IMR-90 (cell line): ENCODE data around the gene B2M. TPM values are rescaled to one million over a fixed set of nuclear protein-coding genes. Genes with fewer than 3 reads are reported as not detected.
A peak's percentile ranks its signal among the peaks of the same experiment; 100 is the strongest.

Source experiments
- ATAC-seq: fragments of 200-7000 bp; cut with Tn5 transposase; 2 replicates; pipeline ENCODE4 v1.9.1; 2020; ENCODE audit warnings: low read depth, mild to moderate bottlenecking, moderate library complexity
- BruUV-seq: library from RNA; stranded (reverse); fragments of 400-500 nt; replicated peaks from 2 replicates; lab custom pipeline; 2021; lab: Mats Ljungman, UMichigan
- CTCF ChIA-PET: fragments of 300-600 bp; formaldehyde crosslinking; extraction: SDS; loops from one replicate; lab custom pipeline; 2021; ENCODE audit warnings: antibody characterized with exemption; lab: Yijun Ruan, JAX
- POLR2A ChIA-PET: fragments of 300-600 bp; sonication (Branson Sonifier 250); formaldehyde crosslinking; loops from one replicate; lab custom pipeline; 2022; ENCODE audit warnings: antibody characterized with exemption; ENCODE audit not compliant: unreplicated experiment; lab: Charles Lee
- DNase-seq: peaks from one replicate; pipeline ENCODE4 v3.0.0; 2013
- H2AFZ ChIP-seq: replicated peaks from 2 replicates; pipeline ENCODE3; 2013; ENCODE audit warnings: low read length, mild to moderate bottlenecking; ENCODE audit not compliant: poor library complexity
- H2AK5ac ChIP-seq: 2 replicates; pipeline ENCODE4 v1.6.1; 2013; ENCODE audit warnings: low read depth, low read length, inconsistent platforms
- H2AK9ac ChIP-seq: replicated peaks from 2 replicates; pipeline ENCODE3; 2013; ENCODE audit warnings: mild to moderate bottlenecking, low read depth, low read length, moderate library complexity; ENCODE audit not compliant: poor library complexity
- H2BK120ac ChIP-seq: 2 replicates; pipeline ENCODE4 v1.6.1; 2013; ENCODE audit warnings: low read depth, low read length, inconsistent platforms
- H2BK15ac ChIP-seq: 3 replicates; pipeline ENCODE4 v1.6.1; 2013; ENCODE audit warnings: low read depth, low read length, inconsistent platforms
- H2BK20ac ChIP-seq: 2 replicates; pipeline ENCODE4 v1.6.1; 2013; ENCODE audit warnings: low read depth, mild to moderate bottlenecking, inconsistent platforms, low read length, moderate library complexity
- H2BK5ac ChIP-seq: 2 replicates; pipeline ENCODE4 v1.6.1; 2013; ENCODE audit warnings: mild to moderate bottlenecking, low read depth, low read length, inconsistent platforms; ENCODE audit not compliant: poor library complexity, severe bottlenecking
- H3K14ac ChIP-seq: replicated peaks from 2 replicates; pipeline ENCODE4 v1.6.1; 2013; ENCODE audit warnings: low read depth, low read length, inconsistent platforms
- H3K18ac ChIP-seq: 2 replicates; pipeline ENCODE4 v1.6.1; 2013; ENCODE audit warnings: low read depth, low read length, control low read depth
- H3K23ac ChIP-seq: 2 replicates; pipeline ENCODE4 v1.6.1; 2013; ENCODE audit warnings: low read depth, low read length, inconsistent platforms
- H3K27ac ChIP-seq: 2 replicates; pipeline ENCODE4 v1.5.1; 2013; ENCODE audit warnings: mild to moderate bottlenecking, control low read depth, low read length; ENCODE audit not compliant: insufficient read depth
- H3K27me3 ChIP-seq: 2 replicates; pipeline ENCODE4 v1.6.1; 2013; ENCODE audit warnings: low read length; ENCODE audit not compliant: control insufficient read depth, insufficient read depth
- H3K36me3 ChIP-seq: 2 replicates; pipeline ENCODE4 v1.6.1; 2013; ENCODE audit warnings: low read length, mixed read lengths; ENCODE audit not compliant: control insufficient read depth, insufficient read depth
- H3K4ac ChIP-seq: 2 replicates; pipeline ENCODE4 v1.6.1; 2013; ENCODE audit warnings: low read depth, low read length, inconsistent platforms
- H3K4me1 ChIP-seq: 2 replicates; pipeline ENCODE4 v1.6.1; 2013; ENCODE audit warnings: low read length, mixed read lengths; ENCODE audit not compliant: control insufficient read depth, insufficient read depth
- H3K4me2 ChIP-seq: 2 replicates; pipeline ENCODE4 v1.6.1; 2013; ENCODE audit warnings: low read depth, mild to moderate bottlenecking, control low read depth, low read length, moderate library complexity
- H3K4me3 ChIP-seq: 2 replicates; pipeline ENCODE4 v1.5.1; 2013; ENCODE audit warnings: low read depth, mild to moderate bottlenecking, control low read depth, low read length, moderate library complexity; ENCODE audit not compliant: insufficient read depth
- H3K56ac ChIP-seq: 2 replicates; pipeline ENCODE4 v1.6.1; 2013; ENCODE audit warnings: low read length, inconsistent platforms; ENCODE audit not compliant: insufficient read depth; ENCODE audit errors: extremely low read depth
- H3K79me1 ChIP-seq, 2 experiments: 2 replicates each; pipeline ENCODE4 v1.6.1; 2013; ENCODE audit warnings: low read length in 2 of 2, inconsistent platforms in 1 of 2, low read depth in 1 of 2
- H3K9ac ChIP-seq: 2 replicates; pipeline ENCODE4 v1.6.1; 2013; ENCODE audit warnings: low read depth, low read length, control low read depth
- H3K9me1 ChIP-seq: 2 replicates; pipeline ENCODE4 v1.6.1; 2013; ENCODE audit warnings: low read length, inconsistent platforms; ENCODE audit not compliant: insufficient read depth
- H3K9me3 ChIP-seq: 2 replicates; pipeline ENCODE4 v1.6.1; 2013; ENCODE audit warnings: low read length; ENCODE audit not compliant: control insufficient read depth, insufficient read depth
- H4K20me1 ChIP-seq: 2 replicates; pipeline ENCODE4 v1.6.1; 2013; ENCODE audit warnings: low read length, inconsistent platforms; ENCODE audit not compliant: insufficient read depth
- H4K5ac ChIP-seq: 2 replicates; pipeline ENCODE4 v1.6.1; 2013; ENCODE audit warnings: mild to moderate bottlenecking, low read depth, low read length, control low read depth
- H4K8ac ChIP-seq, 2 experiments: 2 replicates each; pipeline ENCODE4 v1.6.1; 2013; ENCODE audit warnings: low read depth in 2 of 2, low read length in 2 of 2, control low read depth in 1 of 2, inconsistent platforms in 1 of 2
- H4K91ac ChIP-seq: 2 replicates; pipeline ENCODE4 v1.6.1; 2013; ENCODE audit warnings: low read depth, low read length, inconsistent platforms; ENCODE audit not compliant: insufficient read depth
- CEBPB ChIP-seq: IDR thresholded peaks from 2 replicates; pipeline ENCODE4 v1.6.1; 2012; ENCODE audit warnings: low read depth, low read length, improper control_type of control experiment
- POLR2A ChIP-seq: IDR thresholded peaks from 2 replicates; pipeline ENCODE4 v1.6.1; 2012; ENCODE audit warnings: mild to moderate bottlenecking, low read depth, low read length
- WGBS, 2 experiments: methylation state at CpG; one replicate each; pipeline versions ENCODE4 v1.1.5 to v1.1.7; 2013; ENCODE audit warnings: missing lambda C conversion rate in 2 of 2; ENCODE audit not compliant: insufficient read length in 1 of 2; ENCODE audit errors: extremely low coverage in 2 of 2; 5-methylcytosine and 5-hydroxymethylcytosine counted together
- dilution Hi-C: fragments of 300-500 bp; cut with HindIII; formaldehyde crosslinking; loops from one replicate; pipeline ENCODE4 v1.14.3; 2018; ENCODE audit warnings: low sequenced_read_pairs; ENCODE audit not compliant: unreplicated experiment
- in situ Hi-C: fragments of 300-500 bp; cut with MboI; formaldehyde crosslinking; loops from 3 replicates; pipeline ENCODE4 v1.14.3; 2019; ENCODE audit warnings: low sequenced_read_pairs, inconsistent platforms, mixed read lengths
- intact Hi-C: fragments of 100-400 bp; cut with micrococcal nuclease; formaldehyde crosslinking; loops from 2 replicates; pipeline ENCODE4 v1.10.0; 2022
- polyA plus RNA-seq, 3 experiments: library from polyadenylated mRNA; depleted of rRNA; stranded (reverse); fragments of >200 nt; gene quantifications; 2 replicates each; pipeline ENCODE4 v1.2.3, GENCODE V29; 2012; ENCODE audit warnings: low replicate concordance in 1 of 3
- total RNA-seq: library from RNA; depleted of rRNA; stranded (reverse); fragments of >200 nt; gene quantifications from 2 replicates; pipeline ENCODE4 v1.2.3, GENCODE V29; 2012

Gene B2M
- total and polyA plus RNA-seq, 2 of the 4 experiments (the other 2 are of a cell fraction) = 895 to 3,394 TPM

GRCh38 chr15:44735482-44736180, 24.3 kb downstream of the B2M start:
- peak overlapping the region; percentile 32 for H2BK120ac ChIP-seq
- no peak overlapping the region for H3K4me3 ChIP-seq
- ATAC-seq = peak; percentile 59
- H4K20me1 ChIP-seq = no peaks in the 10 kb centered on the region
- peaks cover 6% of the 10 kb centered on the region for H3K4me1 ChIP-seq
- peak overlapping the region; percentile 44 for H2AK9ac ChIP-seq
- H3K14ac ChIP-seq = peak overlapping the region; percentile 62; the same call in 1 of the 2 replicates
- no TSS peak for BruUV-seq
- peak overlapping the region; percentile 2; the same call in 1 of the 2 replicates for H4K91ac ChIP-seq
- no peaks in the 10 kb centered on the region for H3K27me3 ChIP-seq
- peak overlapping the region; percentile 23; the same call in 1 of the 3 replicates for H2BK15ac ChIP-seq
- H2BK5ac ChIP-seq = peak overlapping the region; percentile 7
- peak overlapping the region; percentile 58 for H2AFZ ChIP-seq
- dilution Hi-C loops (no loop called here), in situ Hi-C loops (loop anchor here (5.0 kb wide), 2 partner anchors 68 to 153 kb away; no protein-coding TSS in a partner anchor), intact Hi-C loops (loop anchor here (5.0 kb wide), 1 partner anchor 143 kb away; no protein-coding TSS in a partner anchor)
- CTCF ChIA-PET = interaction anchor here (0.8 to 2.7 kb wide), 6 partner anchors 17 to 72 kb away, joined by 3 to 16 read pairs (median 4); partner anchors contain the start of genes B2M, PATL2 and SPG11
- peak overlapping the region; percentile 1 to 53; a peak in 2 of 4 replicates for H4K8ac ChIP-seq
- 0 out of 2 replicates have a peak overlapping the region, but pooled peaks have one; percentile 1 for H3K4ac ChIP-seq
- H3K9me3 ChIP-seq = no peaks in the 10 kb centered on the region
- H3K56ac ChIP-seq = no peak overlapping the region
- peak overlapping the region; percentile 5; the same call in 1 of the 2 replicates for H4K5ac ChIP-seq
- peak overlapping the region; percentile 23; the same call in 1 of the 2 replicates for H3K4me2 ChIP-seq
- 0 out of 4 replicates have a peak, but pooled peaks cover 0 to 12% of the 10 kb centered on the region in 2 experiments for H3K79me1 ChIP-seq
- peaks cover 3% of the 10 kb centered on the region; the same call in 1 of the 2 replicates for H3K36me3 ChIP-seq
- peak; percentile 16 for DNase-seq
- H3K18ac ChIP-seq = peak overlapping the region; percentile 24; the same call in 1 of the 2 replicates
- 0 out of 2 replicates have a peak overlapping the region, but pooled peaks have one; percentile 6 for H3K9ac ChIP-seq
- POLR2A ChIA-PET = interaction anchor here (1.2 to 1.8 kb wide), 2 partner anchors 25 to 72 kb away, joined by 5 to 7 read pairs; partner anchors contain the start of genes B2M, PATL2 and SPG11
- 26 to 100% methylated on average over 1 to 5 of the region's 8 CpGs for WGBS, 2 experiments
- peak overlapping the region; percentile 56; the same call in 1 of the 2 replicates for H3K23ac ChIP-seq
- peaks cover 4% of the 10 kb centered on the region; the same call in 1 of the 2 replicates for H3K9me1 ChIP-seq
- TF ChIP-seq POLR2A = no peak
- TF ChIP-seq CEBPB = 0 out of 2 replicates have a peak, but pooled peaks have one; percentile 23
- no peak overlapping the region for H2AK5ac ChIP-seq
- no peak overlapping the region for H3K27ac ChIP-seq
- H2BK20ac ChIP-seq = no peak overlapping the region; the same call in 1 of the 2 replicates
